ENCODE data around the gene MICAL3.

DNA sequence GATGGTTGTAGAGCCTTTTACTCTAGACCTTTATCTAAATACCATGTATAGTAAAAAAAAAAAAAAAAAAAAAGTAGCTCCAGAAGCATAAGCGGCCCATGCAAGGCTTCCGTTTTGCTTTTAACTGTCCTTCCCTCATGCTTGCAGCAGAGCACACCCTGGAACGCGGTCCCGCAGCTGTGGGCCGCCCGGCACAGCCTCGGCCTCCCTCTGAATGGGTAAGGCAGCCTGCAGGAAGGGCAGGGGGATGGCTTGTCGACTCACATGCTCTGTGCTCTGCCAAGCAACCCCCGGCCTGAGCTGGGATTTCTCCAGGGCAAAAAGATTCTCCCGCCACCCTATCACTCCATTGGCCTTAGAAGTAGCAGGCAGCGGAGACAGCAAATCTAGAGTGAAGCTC, 148.7 kb downstream of the MICAL3 start:
- TF ChIP-seq EZH2 (IDR thresholded peaks at IDR 0.05) (no peak), POLR2AphosphoS5 (IDR thresholded peaks at IDR 0.05; ENCODE audit: borderline replicate concordance, low read depth, low read length) (no peak)
